ENCODE data around the gene MYPN.
A peak's percentile ranks its signal among the peaks of the same experiment; 100 is the strongest.

Gene MYPN

DNA sequence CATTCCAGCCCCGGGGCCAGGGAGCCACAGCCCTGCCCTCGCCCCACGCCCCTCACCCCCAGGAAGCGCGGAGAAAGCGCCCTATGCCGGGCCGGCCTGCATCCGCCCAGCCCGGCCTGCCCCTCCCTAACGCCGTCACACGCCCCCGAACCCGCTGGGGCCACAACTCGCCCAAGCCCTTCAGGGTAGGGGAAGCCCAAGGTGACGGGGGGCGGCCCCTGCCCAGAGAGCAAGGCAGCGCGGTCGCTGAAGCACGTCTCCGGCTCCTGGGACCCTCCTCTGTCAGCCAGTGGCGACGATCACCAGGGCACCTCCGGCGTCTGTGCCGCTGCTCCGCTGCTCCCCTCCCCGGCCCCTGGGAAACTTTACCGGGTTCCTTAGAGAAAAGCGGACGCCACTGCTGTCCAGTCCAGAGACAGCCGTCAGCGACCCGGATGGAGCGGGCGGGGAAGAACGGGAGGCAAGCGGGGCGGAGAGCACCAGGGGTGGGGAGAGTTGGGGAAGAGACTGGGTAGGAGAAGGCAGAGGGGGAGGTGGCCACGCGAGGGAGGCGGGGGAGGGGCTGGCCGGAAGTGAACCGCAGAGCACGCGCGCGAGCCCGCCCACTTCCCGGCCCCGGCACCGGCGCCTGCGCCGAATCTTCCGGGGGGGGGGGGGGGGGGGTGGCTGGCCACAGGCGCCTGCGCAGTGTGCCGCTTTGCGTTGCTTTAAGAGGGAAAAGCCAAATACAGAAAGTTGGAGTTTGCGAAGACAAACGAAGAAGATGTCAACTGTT, 34.3 kb upstream of the MYPN start, which contains the start of gene HERC4:
HERC4 (minus strand) TSS at position 509 of the 775 bp plus-strand sequence. CDS start 2,175 bp downstream, outside the sequence.
- Histone ChIP-seq H3K4me3 (ENCODE audit: low read depth, low read length) (peak within 1 kb of the TSS; percentile 60), H3K36me3 (ENCODE audit: control insufficient read depth in 2 of 2, insufficient read depth in 1 of 2, low read length in 2 of 2) (peaks cover 4 to 5% of the 10 kb centered on the region in 2 experiments; a peak in 2 of 3 replicates), H3K9me3 (ENCODE audit: control insufficient read depth, insufficient read depth, low read depth, low read length) (no peaks in the 10 kb centered on the region), H3K4me1 (ENCODE audit: control insufficient read depth, insufficient read depth, low read length) (0 out of 2 replicates have a peak, but pooled peaks cover 4% of the 10 kb centered on the region), H3K27ac (ENCODE audit: extremely low read depth, low read depth, low read length) (peak within 1 kb of the TSS; percentile 95)
- POLR2A ChIA-PET: interaction anchor here (0.7 to 1.0 kb wide), 2 partner anchors 257 kb away, joined by 3 to 4 read pairs; partner anchors contain the start of gene HNRNPH3
- CTCF ChIA-PET: interaction anchor here (0.6 kb wide), 1 partner anchor 183 kb away, joined by 3 read pairs; no protein-coding TSS in a partner anchor
- no peak for TF ChIP-seq ZNF768 (tag by site-specific recombination; IDR thresholded peaks at IDR 0.05)
- TF ChIP-seq, protein P1, sequence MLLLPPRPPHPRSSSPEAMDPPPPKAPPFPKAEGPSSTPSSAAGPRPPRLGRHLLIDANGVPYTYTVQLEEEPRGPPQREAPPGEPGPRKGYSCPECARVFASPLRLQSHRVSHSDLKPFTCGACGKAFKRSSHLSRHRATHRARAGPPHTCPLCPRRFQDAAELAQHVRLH (tag by site-specific recombination; IDR thresholded peaks at IDR 0.05): peak; percentile 31; the same call in 1 of the 2 replicates
- TF ChIP-seq ZBTB21 (tag by site-specific recombination; IDR thresholded peaks at IDR 0.05): no peak
- TF ChIP-seq ZNF248 (tag by site-specific recombination; IDR thresholded peaks at IDR 0.05): no peak
- TF ChIP-seq GLIS2 (tag by site-specific recombination; IDR thresholded peaks at IDR 0.05): peak; percentile 94
- TF ChIP-seq ZFP37 (tag by site-specific recombination; IDR thresholded peaks at IDR 0.05): peak; percentile 60
- 0 out of 2 replicates have a peak, but pooled peaks have one; percentile 73 for TF ChIP-seq KLF10 (tag by site-specific recombination; IDR thresholded peaks at IDR 0.05)
- TF ChIP-seq ZBTB8A (tag by site-specific recombination; IDR thresholded peaks at IDR 0.05): peak; percentile 80
- peak; percentile 85 for TF ChIP-seq SP2 (tag by site-specific recombination; IDR thresholded peaks at IDR 0.05)
- TF ChIP-seq ZNF416 (tag by site-specific recombination; IDR thresholded peaks at IDR 0.05): no peak
- TF ChIP-seq, protein P2, sequence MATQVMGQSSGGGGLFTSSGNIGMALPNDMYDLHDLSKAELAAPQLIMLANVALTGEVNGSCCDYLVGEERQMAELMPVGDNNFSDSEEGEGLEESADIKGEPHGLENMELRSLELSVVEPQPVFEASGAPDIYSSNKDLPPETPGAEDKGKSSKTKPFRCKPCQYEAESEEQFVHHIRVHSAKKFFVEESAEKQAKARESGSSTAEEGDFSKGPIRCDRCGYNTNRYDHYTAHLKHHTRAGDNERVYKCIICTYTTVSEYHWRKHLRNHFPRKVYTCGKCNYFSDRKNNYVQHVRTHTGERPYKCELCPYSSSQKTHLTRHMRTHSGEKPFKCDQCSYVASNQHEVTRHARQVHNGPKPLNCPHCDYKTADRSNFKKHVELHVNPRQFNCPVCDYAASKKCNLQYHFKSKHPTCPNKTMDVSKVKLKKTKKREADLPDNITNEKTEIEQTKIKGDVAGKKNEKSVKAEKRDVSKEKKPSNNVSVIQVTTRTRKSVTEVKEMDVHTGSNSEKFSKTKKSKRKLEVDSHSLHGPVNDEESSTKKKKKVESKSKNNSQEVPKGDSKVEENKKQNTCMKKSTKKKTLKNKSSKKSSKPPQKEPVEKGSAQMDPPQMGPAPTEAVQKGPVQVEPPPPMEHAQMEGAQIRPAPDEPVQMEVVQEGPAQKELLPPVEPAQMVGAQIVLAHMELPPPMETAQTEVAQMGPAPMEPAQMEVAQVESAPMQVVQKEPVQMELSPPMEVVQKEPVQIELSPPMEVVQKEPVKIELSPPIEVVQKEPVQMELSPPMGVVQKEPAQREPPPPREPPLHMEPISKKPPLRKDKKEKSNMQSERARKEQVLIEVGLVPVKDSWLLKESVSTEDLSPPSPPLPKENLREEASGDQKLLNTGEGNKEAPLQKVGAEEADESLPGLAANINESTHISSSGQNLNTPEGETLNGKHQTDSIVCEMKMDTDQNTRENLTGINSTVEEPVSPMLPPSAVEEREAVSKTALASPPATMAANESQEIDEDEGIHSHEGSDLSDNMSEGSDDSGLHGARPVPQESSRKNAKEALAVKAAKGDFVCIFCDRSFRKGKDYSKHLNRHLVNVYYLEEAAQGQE (tag by site-specific recombination; IDR thresholded peaks at IDR 0.05): peak; percentile 85
- TF ChIP-seq, protein P3, sequence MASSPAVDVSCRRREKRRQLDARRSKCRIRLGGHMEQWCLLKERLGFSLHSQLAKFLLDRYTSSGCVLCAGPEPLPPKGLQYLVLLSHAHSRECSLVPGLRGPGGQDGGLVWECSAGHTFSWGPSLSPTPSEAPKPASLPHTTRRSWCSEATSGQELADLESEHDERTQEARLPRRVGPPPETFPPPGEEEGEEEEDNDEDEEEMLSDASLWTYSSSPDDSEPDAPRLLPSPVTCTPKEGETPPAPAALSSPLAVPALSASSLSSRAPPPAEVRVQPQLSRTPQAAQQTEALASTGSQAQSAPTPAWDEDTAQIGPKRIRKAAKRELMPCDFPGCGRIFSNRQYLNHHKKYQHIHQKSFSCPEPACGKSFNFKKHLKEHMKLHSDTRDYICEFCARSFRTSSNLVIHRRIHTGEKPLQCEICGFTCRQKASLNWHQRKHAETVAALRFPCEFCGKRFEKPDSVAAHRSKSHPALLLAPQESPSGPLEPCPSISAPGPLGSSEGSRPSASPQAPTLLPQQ (tag by site-specific recombination; IDR thresholded peaks at IDR 0.05): peak; percentile 57; the same call in 1 of the 2 replicates
- TF ChIP-seq, protein P4, sequence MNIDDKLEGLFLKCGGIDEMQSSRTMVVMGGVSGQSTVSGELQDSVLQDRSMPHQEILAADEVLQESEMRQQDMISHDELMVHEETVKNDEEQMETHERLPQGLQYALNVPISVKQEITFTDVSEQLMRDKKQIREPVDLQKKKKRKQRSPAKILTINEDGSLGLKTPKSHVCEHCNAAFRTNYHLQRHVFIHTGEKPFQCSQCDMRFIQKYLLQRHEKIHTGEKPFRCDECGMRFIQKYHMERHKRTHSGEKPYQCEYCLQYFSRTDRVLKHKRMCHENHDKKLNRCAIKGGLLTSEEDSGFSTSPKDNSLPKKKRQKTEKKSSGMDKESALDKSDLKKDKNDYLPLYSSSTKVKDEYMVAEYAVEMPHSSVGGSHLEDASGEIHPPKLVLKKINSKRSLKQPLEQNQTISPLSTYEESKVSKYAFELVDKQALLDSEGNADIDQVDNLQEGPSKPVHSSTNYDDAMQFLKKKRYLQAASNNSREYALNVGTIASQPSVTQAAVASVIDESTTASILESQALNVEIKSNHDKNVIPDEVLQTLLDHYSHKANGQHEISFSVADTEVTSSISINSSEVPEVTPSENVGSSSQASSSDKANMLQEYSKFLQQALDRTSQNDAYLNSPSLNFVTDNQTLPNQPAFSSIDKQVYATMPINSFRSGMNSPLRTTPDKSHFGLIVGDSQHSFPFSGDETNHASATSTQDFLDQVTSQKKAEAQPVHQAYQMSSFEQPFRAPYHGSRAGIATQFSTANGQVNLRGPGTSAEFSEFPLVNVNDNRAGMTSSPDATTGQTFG (tag by site-specific recombination; IDR thresholded peaks at IDR 0.05; ENCODE audit: borderline replicate concordance): no peak
- TF ChIP-seq, protein P5, sequence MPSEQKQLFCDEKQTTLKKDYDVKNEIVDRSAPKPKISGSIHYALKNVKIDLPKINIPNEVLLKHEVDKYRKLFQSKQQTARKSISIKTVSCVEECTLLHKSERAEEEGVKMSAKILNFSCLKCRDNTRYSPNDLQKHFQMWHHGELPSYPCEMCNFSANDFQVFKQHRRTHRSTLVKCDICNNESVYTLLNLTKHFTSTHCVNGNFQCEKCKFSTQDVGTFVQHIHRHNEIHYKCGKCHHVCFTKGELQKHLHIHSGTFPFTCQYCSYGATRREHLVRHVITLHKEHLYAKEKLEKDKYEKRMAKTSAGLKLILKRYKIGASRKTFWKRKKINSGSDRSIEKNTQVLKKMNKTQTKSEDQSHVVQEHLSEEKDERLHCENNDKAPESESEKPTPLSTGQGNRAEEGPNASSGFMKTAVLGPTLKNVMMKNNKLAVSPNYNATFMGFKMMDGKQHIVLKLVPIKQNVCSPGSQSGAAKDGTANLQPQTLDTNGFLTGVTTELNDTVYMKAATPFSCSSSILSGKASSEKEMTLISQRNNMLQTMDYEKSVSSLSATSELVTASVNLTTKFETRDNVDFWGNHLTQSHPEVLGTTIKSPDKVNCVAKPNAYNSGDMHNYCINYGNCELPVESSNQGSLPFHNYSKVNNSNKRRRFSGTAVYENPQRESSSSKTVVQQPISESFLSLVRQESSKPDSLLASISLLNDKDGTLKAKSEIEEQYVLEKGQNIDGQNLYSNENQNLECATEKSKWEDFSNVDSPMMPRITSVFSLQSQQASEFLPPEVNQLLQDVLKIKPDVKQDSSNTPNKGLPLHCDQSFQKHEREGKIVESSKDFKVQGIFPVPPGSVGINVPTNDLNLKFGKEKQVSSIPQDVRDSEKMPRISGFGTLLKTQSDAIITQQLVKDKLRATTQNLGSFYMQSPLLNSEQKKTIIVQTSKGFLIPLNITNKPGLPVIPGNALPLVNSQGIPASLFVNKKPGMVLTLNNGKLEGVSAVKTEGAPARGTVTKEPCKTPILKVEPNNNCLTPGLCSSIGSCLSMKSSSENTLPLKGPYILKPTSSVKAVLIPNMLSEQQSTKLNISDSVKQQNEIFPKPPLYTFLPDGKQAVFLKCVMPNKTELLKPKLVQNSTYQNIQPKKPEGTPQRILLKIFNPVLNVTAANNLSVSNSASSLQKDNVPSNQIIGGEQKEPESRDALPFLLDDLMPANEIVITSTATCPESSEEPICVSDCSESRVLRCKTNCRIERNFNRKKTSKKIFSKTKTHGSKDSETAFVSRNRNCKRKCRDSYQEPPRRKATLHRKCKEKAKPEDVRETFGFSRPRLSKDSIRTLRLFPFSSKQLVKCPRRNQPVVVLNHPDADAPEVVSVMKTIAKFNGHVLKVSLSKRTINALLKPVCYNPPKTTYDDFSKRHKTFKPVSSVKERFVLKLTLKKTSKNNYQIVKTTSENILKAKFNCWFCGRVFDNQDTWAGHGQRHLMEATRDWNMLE (tag by site-specific recombination; conservative IDR thresholded peaks at IDR 0.05; ENCODE audit: low read depth): peak; percentile 10; the same call in 1 of the 2 replicates
- TF ChIP-seq ZBTB7A (tag by site-specific recombination; IDR thresholded peaks at IDR 0.05; ENCODE audit: low read depth): 0 out of 2 replicates have a peak, but pooled peaks have one; percentile 39
- peak; percentile 64; the same call in 1 of the 2 replicates for TF ChIP-seq ZNF777 (tag by site-specific recombination; IDR thresholded peaks at IDR 0.05; ENCODE audit: borderline replicate concordance)
- peak; percentile 16 for TF ChIP-seq GLIS1 (tag by site-specific recombination; IDR thresholded peaks at IDR 0.05)
- TF ChIP-seq ZBTB48 (tag by site-specific recombination; IDR thresholded peaks at IDR 0.05): peak; percentile 93
- no peak for TF ChIP-seq ZNF274 (IDR thresholded peaks at IDR 0.05; ENCODE audit: low read length)
- TF ChIP-seq ZNF274 (tag by site-specific recombination; IDR thresholded peaks at IDR 0.05; ENCODE audit: borderline replicate concordance): no peak
- TF ChIP-seq ZNF473 (tag by site-specific recombination; IDR thresholded peaks at IDR 0.05): no peak
- TF ChIP-seq EGR2 (tag by site-specific recombination; IDR thresholded peaks at IDR 0.05; ENCODE audit: low read depth): peak; percentile 89
- no peak; the same call in 1 of the 2 replicates for TF ChIP-seq PRDM1 (tag by site-specific recombination; IDR thresholded peaks at IDR 0.05)
